ENCODE data around the gene NELL1. TPM values are rescaled to one million over a fixed set of nuclear protein-coding genes. Genes with fewer than 3 reads are reported as not detected.

The NELL1 gene
- total RNA-seq, 3 donors from 2014 or later (not counting 1 experiment from before 2014, with no cell fraction given): not detected

DNA sequence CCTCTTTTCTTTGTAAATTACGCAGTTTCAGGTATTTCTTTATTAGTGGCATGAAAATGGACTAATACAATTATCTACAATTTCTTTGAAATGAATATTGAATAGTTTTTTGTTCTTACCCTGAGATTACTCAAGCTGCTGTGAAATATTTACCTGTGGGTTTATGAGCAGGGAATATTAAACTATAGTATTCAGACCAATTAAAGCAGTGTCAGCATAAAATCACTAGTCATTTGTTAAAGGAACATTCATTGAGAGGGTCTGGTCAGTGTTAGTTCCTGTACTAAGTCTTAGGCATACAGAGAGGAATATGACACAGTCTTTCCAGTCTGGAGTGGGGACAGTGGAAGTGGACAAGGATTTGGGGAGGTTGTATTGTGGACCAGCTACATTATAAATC is 877.3 kb downstream of the NELL1 start:
- Histone ChIP-seq H3K9me3 (ENCODE audit: control insufficient read depth, insufficient read depth, low read length) (no peaks in the 10 kb centered on the region), H3K4me3 (ENCODE audit: low read length) (no peak overlapping the region), H3K36me3 (ENCODE audit: control insufficient read depth, insufficient read depth, low read length) (no peaks in the 10 kb centered on the region), H3K27me3 (ENCODE audit: control insufficient read depth, insufficient read depth, low read length) (no peaks in the 10 kb centered on the region), H3K4me1 (ENCODE audit: control insufficient read depth, insufficient read depth, low read length) (no peaks in the 10 kb centered on the region), H3K27ac (ENCODE audit: low read length) (no peak overlapping the region)
- intact Hi-C loops (cut with micrococcal nuclease): no loop called here
- peaks cover 3 to 23% of the 10 kb centered on the region in 2 donors for H3K9me3 Mint-ChIP-seq
- no peaks in the 10 kb centered on the region for H3K4me1 Mint-ChIP-seq
- H3K27me3 Mint-ChIP-seq (ENCODE audit: low read depth in 2 of 2): no peaks in the 10 kb centered on the region
- H3K27ac Mint-ChIP-seq: no peak overlapping the region
- no peak for TF ChIP-seq CTCF (IDR thresholded peaks at IDR 0.05)
- no peak for ATAC-seq
- no peak for DNase-seq
- no peaks in the 10 kb centered on the region for H3K36me3 Mint-ChIP-seq
- no CpG with 5 or more reads among the region's 1 CpG for WGBS (ENCODE audit: insufficient coverage)
- H3K4me3 Mint-ChIP-seq: no peak overlapping the region

DNA sequence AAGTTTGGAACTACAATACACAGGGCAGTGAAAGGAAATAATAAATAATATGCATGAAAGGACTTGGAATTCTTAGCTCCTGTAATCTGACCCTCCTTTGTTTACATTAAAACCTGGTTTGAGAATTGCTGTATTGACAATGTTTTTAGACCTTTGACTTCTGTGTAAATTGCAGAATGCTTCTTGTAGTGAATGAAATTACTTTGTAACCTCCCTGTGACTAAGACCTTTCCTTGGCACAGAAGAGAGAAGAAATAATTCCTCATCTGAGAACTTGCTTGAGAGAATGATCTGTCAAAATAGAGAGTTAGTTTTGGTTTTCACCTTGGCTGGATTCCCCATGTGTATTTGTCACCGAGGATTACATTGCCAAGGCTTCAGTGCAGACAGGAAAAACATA is 883.5 kb downstream of the NELL1 start:
- no peaks in the 10 kb centered on the region for H3K36me3 ChIP-seq (ENCODE audit: control insufficient read depth, insufficient read depth, low read length)
- no peak overlapping the region for H3K27ac ChIP-seq (ENCODE audit: low read length)
- 0% methylated on average over 1 of the region's 1 CpG for WGBS (ENCODE audit: insufficient coverage)
- peaks cover 4 to 16% of the 10 kb centered on the region in 2 donors for H3K9me3 Mint-ChIP-seq
- H3K27ac Mint-ChIP-seq: no peak overlapping the region
- H3K4me3 Mint-ChIP-seq: no peak overlapping the region
- H3K9me3 ChIP-seq (ENCODE audit: control insufficient read depth, insufficient read depth, low read length): no peaks in the 10 kb centered on the region
- ATAC-seq (no peak), DNase-seq (no peak)
- intact Hi-C loops (cut with micrococcal nuclease): no loop called here
- H3K36me3 Mint-ChIP-seq: no peaks in the 10 kb centered on the region
- no peaks in the 10 kb centered on the region for H3K4me1 Mint-ChIP-seq
- H3K27me3 Mint-ChIP-seq (ENCODE audit: low read depth in 2 of 2): no peaks in the 10 kb centered on the region
- TF ChIP-seq CTCF (IDR thresholded peaks at IDR 0.05): no peak
- no peaks in the 10 kb centered on the region for H3K27me3 ChIP-seq (ENCODE audit: control insufficient read depth, insufficient read depth, low read length)
- H3K4me1 ChIP-seq (ENCODE audit: control insufficient read depth, insufficient read depth, low read length): no peaks in the 10 kb centered on the region
- no peak overlapping the region for H3K4me3 ChIP-seq (ENCODE audit: low read length)

DNA sequence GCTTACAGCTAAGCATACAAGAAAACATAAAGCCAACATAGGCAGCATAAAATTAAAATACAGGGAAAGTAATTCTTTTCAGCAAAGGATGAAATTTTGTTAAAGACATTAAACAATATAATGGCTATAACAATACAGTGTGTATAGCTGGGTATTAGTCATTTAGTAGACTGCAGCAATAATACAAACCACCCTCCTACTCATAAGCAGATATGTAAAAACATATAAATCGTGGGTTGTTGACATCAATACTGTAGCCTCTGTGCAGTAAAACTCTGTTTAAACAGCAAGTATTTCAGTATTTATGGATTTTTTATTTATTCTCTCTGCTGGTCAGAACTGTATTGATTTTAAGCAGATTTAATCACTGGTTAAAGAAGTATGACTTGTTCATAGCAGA is 884.4 kb downstream of the NELL1 start:
- H3K36me3 Mint-ChIP-seq: no peaks in the 10 kb centered on the region
- H3K27ac ChIP-seq (ENCODE audit: low read length): no peak overlapping the region
- no CpG with 5 or more reads among the region's 1 CpG for whole genome bisulfite sequencing (ENCODE audit: insufficient coverage)
- intact Hi-C loops (cut with micrococcal nuclease): no loop called here
- peaks cover 9 to 13% of the 10 kb centered on the region in 2 donors for H3K9me3 Mint-ChIP-seq
- H3K27me3 ChIP-seq (ENCODE audit: control insufficient read depth, insufficient read depth, low read length): no peaks in the 10 kb centered on the region
- no peak for TF ChIP-seq CTCF (IDR thresholded peaks at IDR 0.05)
- H3K4me3 ChIP-seq (ENCODE audit: low read length): no peak overlapping the region
- H3K27me3 Mint-ChIP-seq (ENCODE audit: low read depth in 2 of 2): no peaks in the 10 kb centered on the region
- no peaks in the 10 kb centered on the region for H3K9me3 ChIP-seq (ENCODE audit: control insufficient read depth, insufficient read depth, low read length)
- no peaks in the 10 kb centered on the region for H3K4me1 Mint-ChIP-seq
- no peak overlapping the region for H3K4me3 Mint-ChIP-seq
- H3K27ac Mint-ChIP-seq: no peak overlapping the region
- no peaks in the 10 kb centered on the region for H3K36me3 ChIP-seq (ENCODE audit: control insufficient read depth, insufficient read depth, low read length)
- H3K4me1 ChIP-seq (ENCODE audit: control insufficient read depth, insufficient read depth, low read length): no peaks in the 10 kb centered on the region
- ATAC-seq (no peak), DNase-seq (no peak)

GRCh38 chr11:21554284-21554683 is 884.9 kb downstream of the NELL1 start:
- ATAC-seq: no peak
- no peak for DNase-seq
- no peaks in the 10 kb centered on the region for H3K4me1 ChIP-seq (ENCODE audit: control insufficient read depth, insufficient read depth, low read length)
- no peaks in the 10 kb centered on the region for H3K27me3 ChIP-seq (ENCODE audit: control insufficient read depth, insufficient read depth, low read length)
- no peak overlapping the region for H3K27ac Mint-ChIP-seq
- H3K9me3 Mint-ChIP-seq: peaks cover 11 to 13% of the 10 kb centered on the region in 2 donors
- no peaks in the 10 kb centered on the region for H3K27me3 Mint-ChIP-seq (ENCODE audit: low read depth in 2 of 2)
- H3K4me3 ChIP-seq (ENCODE audit: low read length): no peak overlapping the region
- no peaks in the 10 kb centered on the region for H3K36me3 Mint-ChIP-seq
- no peaks in the 10 kb centered on the region for H3K9me3 ChIP-seq (ENCODE audit: control insufficient read depth, insufficient read depth, low read length)
- intact Hi-C loops (cut with micrococcal nuclease): no loop called here
- H3K4me1 Mint-ChIP-seq: no peaks in the 10 kb centered on the region
- WGBS (ENCODE audit: insufficient coverage): 65% methylated on average over 2 of the region's 3 CpGs
- no peak overlapping the region for H3K27ac ChIP-seq (ENCODE audit: low read length)
- H3K36me3 ChIP-seq (ENCODE audit: control insufficient read depth, insufficient read depth, low read length): no peaks in the 10 kb centered on the region
- no peak for TF ChIP-seq CTCF (IDR thresholded peaks at IDR 0.05)
- H3K4me3 Mint-ChIP-seq: no peak overlapping the region

Data from natural killer cell (primary cell).